ENCODE measurements around the gene RGS6. TPM values are rescaled to one million over a fixed set of nuclear protein-coding genes. Genes with fewer than 3 reads are reported as not detected.

The RGS6 gene
- total RNA-seq, 2 experiments from 2014 or later = not detected

DNA sequence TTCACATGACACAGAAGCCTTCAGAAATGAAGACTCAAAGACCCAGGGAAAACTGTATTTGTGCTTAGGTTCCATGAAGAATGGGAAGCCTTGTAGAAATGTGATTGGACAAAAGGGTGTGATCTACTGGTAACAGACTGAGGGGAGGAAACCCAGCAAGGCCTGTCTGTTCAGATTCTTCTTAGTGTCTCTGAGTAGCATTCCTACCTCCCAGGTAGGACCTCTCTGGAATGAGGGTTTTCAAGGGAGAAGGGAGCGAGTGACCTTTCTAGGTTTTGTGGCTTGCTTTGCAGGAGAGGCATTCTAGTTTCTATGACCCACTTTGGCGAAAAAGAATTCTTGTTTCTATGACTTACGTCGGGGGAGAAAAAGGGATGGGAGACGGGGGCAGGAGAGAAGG is 560.0 kb downstream of the RGS6 start:
- CTCF ChIA-PET (ENCODE audit: unreplicated experiment) = no interaction called here
- Histone ChIP-seq H2AFZ (ENCODE audit: low read length) (no peak overlapping the region), H3K79me2 (ENCODE audit: insufficient read depth, low read depth, low read length) (no peaks in the 10 kb centered on the region), H3K36me3 (ENCODE audit: insufficient read depth, low read length) (no peaks in the 10 kb centered on the region), H4K20me1 (ENCODE audit: insufficient read depth, low read length) (no peaks in the 10 kb centered on the region), H3K27ac (ENCODE audit: low read depth, low read length, poor library complexity, severe bottlenecking) (no peak overlapping the region), H3K9me2 (ENCODE audit: insufficient read depth, low read length) (no peaks in the 10 kb centered on the region), H3K4me3 (ENCODE audit: low read depth, low read length, poor library complexity, severe bottlenecking) (no peak overlapping the region), H3K9me3 (ENCODE audit: low read length) (no peaks in the 10 kb centered on the region), H3K4me2 (ENCODE audit: low read length) (no peak overlapping the region), H3K4me1 (ENCODE audit: insufficient read depth, low read length, poor library complexity, severe bottlenecking) (no peaks in the 10 kb centered on the region)
- POLR2A ChIA-PET = interaction anchor here (0.5 kb wide), 1 partner anchor 945 kb away, joined by 6 read pairs; no protein-coding TSS in a partner anchor
- BruUV-seq (replicated peaks) = no TSS peak
- DNase-seq (ENCODE audit: low spot score) = no peak
- TF ChIP-seq, protein P1, sequence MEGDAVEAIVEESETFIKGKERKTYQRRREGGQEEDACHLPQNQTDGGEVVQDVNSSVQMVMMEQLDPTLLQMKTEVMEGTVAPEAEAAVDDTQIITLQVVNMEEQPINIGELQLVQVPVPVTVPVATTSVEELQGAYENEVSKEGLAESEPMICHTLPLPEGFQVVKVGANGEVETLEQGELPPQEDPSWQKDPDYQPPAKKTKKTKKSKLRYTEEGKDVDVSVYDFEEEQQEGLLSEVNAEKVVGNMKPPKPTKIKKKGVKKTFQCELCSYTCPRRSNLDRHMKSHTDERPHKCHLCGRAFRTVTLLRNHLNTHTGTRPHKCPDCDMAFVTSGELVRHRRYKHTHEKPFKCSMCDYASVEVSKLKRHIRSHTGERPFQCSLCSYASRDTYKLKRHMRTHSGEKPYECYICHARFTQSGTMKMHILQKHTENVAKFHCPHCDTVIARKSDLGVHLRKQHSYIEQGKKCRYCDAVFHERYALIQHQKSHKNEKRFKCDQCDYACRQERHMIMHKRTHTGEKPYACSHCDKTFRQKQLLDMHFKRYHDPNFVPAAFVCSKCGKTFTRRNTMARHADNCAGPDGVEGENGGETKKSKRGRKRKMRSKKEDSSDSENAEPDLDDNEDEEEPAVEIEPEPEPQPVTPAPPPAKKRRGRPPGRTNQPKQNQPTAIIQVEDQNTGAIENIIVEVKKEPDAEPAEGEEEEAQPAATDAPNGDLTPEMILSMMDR (conservative IDR thresholded peaks at IDR 0.05; ENCODE audit: low read length) = no peak
- TF ChIP-seq EZH2phosphoT487 (IDR thresholded peaks at IDR 0.05; ENCODE audit: borderline replicate concordance, low read depth, low read length) = no peak
- intact Hi-C loops (cut with micrococcal nuclease; ENCODE audit: unreplicated experiment) = no loop called here

DNA sequence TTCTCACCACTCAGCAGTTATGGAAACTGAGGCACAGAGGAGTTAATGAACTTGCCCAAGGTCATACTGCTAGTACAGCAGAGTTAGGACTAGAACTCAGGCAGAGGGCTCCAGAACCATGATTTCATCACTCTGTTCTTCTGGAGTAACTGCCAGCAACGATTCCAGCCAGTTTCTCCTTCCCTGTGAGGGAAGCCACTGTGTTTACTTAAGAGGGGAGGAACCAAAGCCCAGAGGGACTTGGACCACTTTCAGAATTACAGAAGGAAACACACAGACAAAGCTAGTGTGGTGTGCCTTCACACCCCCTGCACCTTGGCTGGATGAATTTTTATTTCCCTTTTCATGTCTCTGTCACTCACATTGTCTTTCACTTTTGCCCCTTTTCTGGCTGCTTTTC is 563.4 kb downstream of the RGS6 start:
- TF ChIP-seq EZH2phosphoT487 (IDR thresholded peaks at IDR 0.05; ENCODE audit: borderline replicate concordance, low read depth, low read length) = no peak
- H3K36me3 ChIP-seq (ENCODE audit: insufficient read depth, low read length) = no peaks in the 10 kb centered on the region
- no TSS peak for BruUV-seq (replicated peaks)
- H3K9me2 ChIP-seq (ENCODE audit: insufficient read depth, low read length) = no peaks in the 10 kb centered on the region
- no peak overlapping the region for H3K27ac ChIP-seq (ENCODE audit: low read depth, low read length, poor library complexity, severe bottlenecking)
- H3K4me1 ChIP-seq (ENCODE audit: insufficient read depth, low read length, poor library complexity, severe bottlenecking) = no peaks in the 10 kb centered on the region
- H3K9me3 ChIP-seq (ENCODE audit: low read length) = no peaks in the 10 kb centered on the region
- intact Hi-C loops (cut with micrococcal nuclease; ENCODE audit: unreplicated experiment) = no loop called here
- no peak overlapping the region for H3K4me2 ChIP-seq (ENCODE audit: low read length)
- DNase-seq (ENCODE audit: low spot score) = no peak
- CTCF ChIA-PET (ENCODE audit: unreplicated experiment) = no interaction called here
- no peaks in the 10 kb centered on the region for H3K79me2 ChIP-seq (ENCODE audit: insufficient read depth, low read depth, low read length)
- no peak overlapping the region for H2AFZ ChIP-seq (ENCODE audit: low read length)
- no peak overlapping the region for H3K4me3 ChIP-seq (ENCODE audit: low read depth, low read length, poor library complexity, severe bottlenecking)
- POLR2A ChIA-PET = interaction anchor here (1.2 kb wide), 1 partner anchor 19 kb away, joined by 3 read pairs; no protein-coding TSS in a partner anchor
- no peaks in the 10 kb centered on the region for H4K20me1 ChIP-seq (ENCODE audit: insufficient read depth, low read length)

DNA sequence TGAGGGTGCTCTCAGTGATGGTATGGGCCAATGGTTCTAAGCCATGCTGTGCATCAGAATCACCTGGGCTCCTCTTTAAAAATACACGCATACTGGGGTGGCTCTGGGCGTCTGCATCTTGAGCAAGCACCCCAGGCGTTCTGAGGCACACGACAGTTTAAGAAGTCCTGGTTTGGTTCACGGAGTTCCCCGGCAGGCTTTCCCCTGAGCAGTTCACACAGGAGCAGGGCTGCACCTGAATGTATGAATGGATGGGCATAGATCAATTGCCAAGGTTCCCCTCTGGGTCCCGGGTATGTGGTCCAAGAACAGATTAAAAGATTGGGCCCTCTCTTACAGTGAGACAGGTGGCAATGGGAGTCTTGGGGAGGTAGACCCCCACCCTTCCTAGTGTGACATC is 566.4 kb downstream of the RGS6 start:
- ChIA-PET CTCF (ENCODE audit: unreplicated experiment) (no interaction called here), POLR2A (no interaction called here)
- intact Hi-C loops (cut with micrococcal nuclease; ENCODE audit: unreplicated experiment) = no loop called here
- no peaks in the 10 kb centered on the region for H3K36me3 ChIP-seq (ENCODE audit: insufficient read depth, low read length)
- no peak overlapping the region for H2AFZ ChIP-seq (ENCODE audit: low read length)
- H3K4me2 ChIP-seq (ENCODE audit: low read length) = no peak overlapping the region
- H3K4me3 ChIP-seq (ENCODE audit: low read depth, low read length, poor library complexity, severe bottlenecking) = no peak overlapping the region
- no peaks in the 10 kb centered on the region for H3K4me1 ChIP-seq (ENCODE audit: insufficient read depth, low read length, poor library complexity, severe bottlenecking)
- TF ChIP-seq, protein P1 (conservative IDR thresholded peaks at IDR 0.05; ENCODE audit: low read length) = no peak
- TF ChIP-seq EZH2phosphoT487 (IDR thresholded peaks at IDR 0.05; ENCODE audit: borderline replicate concordance, low read depth, low read length) = no peak
- no peak overlapping the region for H3K27ac ChIP-seq (ENCODE audit: low read depth, low read length, poor library complexity, severe bottlenecking)
- no peaks in the 10 kb centered on the region for H3K9me2 ChIP-seq (ENCODE audit: insufficient read depth, low read length)
- DNase-seq (ENCODE audit: low spot score) = no peak
- no TSS peak for BruUV-seq (replicated peaks)
- no peaks in the 10 kb centered on the region for H3K79me2 ChIP-seq (ENCODE audit: insufficient read depth, low read depth, low read length)
- no peaks in the 10 kb centered on the region for H3K9me3 ChIP-seq (ENCODE audit: low read length)
- H4K20me1 ChIP-seq (ENCODE audit: insufficient read depth, low read length) = no peaks in the 10 kb centered on the region

Measured in OCI-LY7 (cell line).